CD14-positive monocyte (primary cell): ENCODE measurements around the gene CEP128. TPM values are rescaled to one million over a fixed set of nuclear protein-coding genes. Genes with fewer than 3 reads are reported as not detected.

Experiments
- DNase-seq, 3 donors: peaks; one replicate each; pipeline ENCODE4 v3.0.0-alpha.2; 2011 to 2022
- H2AFZ ChIP-seq: 2 replicates; pipeline ENCODE4 v1.6.0; 2012; ENCODE audit warnings: mild to moderate bottlenecking, low read depth, low read length, inconsistent platforms; ENCODE audit not compliant: insufficient read depth, poor library complexity, severe bottlenecking
- H3K27ac ChIP-seq, 2 donors: 1 replicate in 1 of 2; 2 replicates in 1 of 2; pipeline ENCODE4 v1.5.1; 2012 to 2013; ENCODE audit warnings: low read length in 2 of 2, control low read depth in 1 of 2, inconsistent platforms in 1 of 2, low read depth in 1 of 2, mild to moderate bottlenecking in 1 of 2
- H3K27me3 ChIP-seq, 2 donors: one replicate each; pipeline versions ENCODE4 v1.6.0 to v1.6.1; 2011 to 2013; ENCODE audit warnings: low read length in 2 of 2; ENCODE audit not compliant: control insufficient read depth in 2 of 2, insufficient read depth in 2 of 2
- H3K36me3 ChIP-seq, 2 donors: replicated peaks in 1 of 2; 1 replicate in 1 of 2; 2 replicates in 1 of 2; pipeline versions ENCODE4 v1.5.1 to v1.6.1; 2012 to 2013; ENCODE audit warnings: low read length in 2 of 2, control low read depth in 1 of 2, inconsistent platforms in 1 of 2, mild to moderate bottlenecking in 1 of 2; ENCODE audit not compliant: insufficient read depth in 2 of 2, control insufficient read depth in 1 of 2
- H3K4me1 ChIP-seq, 2 donors: 1 replicate in 1 of 2; 2 replicates in 1 of 2; pipeline versions ENCODE4 v1.5.1 to v1.6.1; 2012 to 2013; ENCODE audit warnings: low read length in 2 of 2, control low read depth in 1 of 2, inconsistent platforms in 1 of 2, mild to moderate bottlenecking in 1 of 2, moderate library complexity in 1 of 2; ENCODE audit not compliant: insufficient read depth in 2 of 2, control insufficient read depth in 1 of 2
- H3K4me2 ChIP-seq: replicated peaks from 2 replicates; pipeline ENCODE3; 2012; ENCODE audit warnings: low read length, moderate library complexity, mild to moderate bottlenecking; ENCODE audit not compliant: poor library complexity, severe bottlenecking; ENCODE audit errors: extremely low read depth
- H3K4me3 ChIP-seq, 3 experiments: fragments of 200-600 bp in 1 of 3; sonication (generic) in 1 of 3; replicated peaks in 1 of 3; 1 replicate in 2 of 3; 2 replicates in 1 of 3; pipeline ENCODE4 v1.5.1; 2011 to 2013; ENCODE audit warnings: low read length in 3 of 3, mild to moderate bottlenecking in 3 of 3, control low read depth in 2 of 3, low read depth in 2 of 3, inconsistent platforms in 1 of 3, moderate library complexity in 1 of 3
- H3K79me2 ChIP-seq: 2 replicates; pipeline ENCODE4 v1.6.0; 2012; ENCODE audit warnings: mild to moderate bottlenecking, control low read depth, inconsistent platforms, low read length, moderate library complexity; ENCODE audit not compliant: insufficient read depth
- H3K9ac ChIP-seq: 2 replicates; pipeline ENCODE4 v1.6.0; 2017; ENCODE audit warnings: low read length, mild to moderate bottlenecking; ENCODE audit not compliant: insufficient read depth, poor library complexity, severe bottlenecking
- H3K9me3 ChIP-seq, 2 donors: replicated peaks in 1 of 2; 1 replicate in 1 of 2; 2 replicates in 1 of 2; pipeline versions ENCODE4 v1.5.1 to v1.6.1; 2012 to 2013; ENCODE audit warnings: low read length in 2 of 2, control low read depth in 1 of 2; ENCODE audit not compliant: control insufficient read depth in 1 of 2, insufficient read depth in 1 of 2
- H4K20me1 ChIP-seq: 2 replicates; pipeline ENCODE4 v1.6.0; 2012; ENCODE audit warnings: mild to moderate bottlenecking, low read length, control low read depth, moderate library complexity; ENCODE audit not compliant: insufficient read depth
- H3K27ac Mint-ChIP-seq, 7 donors: one replicate each; pipeline ENCODE4 v1.8.0; 2020; ENCODE audit warnings: mild to moderate bottlenecking in 7 of 7, mixed read lengths in 7 of 7, moderate library complexity in 6 of 7, inconsistent platforms in 2 of 7
- H3K27me3 Mint-ChIP-seq, 3 donors: one replicate each; pipeline ENCODE4 v1.8.0; 2021 to 2022; ENCODE audit warnings: low read depth in 3 of 3, mild to moderate bottlenecking in 3 of 3, mixed read lengths in 3 of 3, moderate library complexity in 3 of 3, inconsistent platforms in 1 of 3
- H3K36me3 Mint-ChIP-seq, 2 donors: one replicate each; pipeline ENCODE4 v1.8.0; 2020; ENCODE audit warnings: mixed read lengths in 2 of 2, inconsistent platforms in 1 of 2, mild to moderate bottlenecking in 1 of 2
- H3K4me1 Mint-ChIP-seq: one replicate; pipeline ENCODE4 v1.8.0; 2020; ENCODE audit warnings: mild to moderate bottlenecking, mixed read lengths
- H3K4me3 Mint-ChIP-seq, 2 donors: one replicate each; pipeline ENCODE4 v1.8.0; 2020; ENCODE audit warnings: mild to moderate bottlenecking in 2 of 2, mixed read lengths in 2 of 2, moderate library complexity in 1 of 2
- H3K9me3 Mint-ChIP-seq, 7 donors: one replicate each; pipeline ENCODE4 v1.8.0; 2020 to 2022; ENCODE audit warnings: mixed read lengths in 7 of 7, mild to moderate bottlenecking in 6 of 7, moderate library complexity in 6 of 7, inconsistent platforms in 2 of 7
- CTCF ChIP-seq: fragments of 200-600 bp; IDR thresholded peaks from one replicate; pipeline ENCODE4 v1.8.0; 2022; ENCODE audit warnings: antibody characterized with exemption, mild to moderate bottlenecking
- WGBS: methylation state at CpG from one replicate; pipeline ENCODE4 v1.1.5; 2013; ENCODE audit warnings: missing lambda C conversion rate; ENCODE audit not compliant: insufficient coverage; 5-methylcytosine and 5-hydroxymethylcytosine counted together
- intact Hi-C, 2 donors: fragments of 100-400 bp; cut with micrococcal nuclease; formaldehyde crosslinking; loops; one replicate each; pipeline versions ENCODE4 v1.15.0 to v1.15.1; 2023
- polyA plus RNA-seq, 3 donors: library from polyadenylated mRNA; depleted of rRNA in 1 of 3; unstranded in 2 of 3; stranded (reverse) in 1 of 3; fragments of 300-500 nt in 2 of 3; fragments of >200 nt in 1 of 3; fragmentation: Illumina TruSeq in 2 of 3; gene quantifications; 1 replicate in 2 of 3; 2 replicates in 1 of 3; pipeline ENCODE4 v1.2.3, GENCODE V29; 2012 to 2021

Gene CEP128
- polyA plus RNA-seq, 3 donors: 0.41 to 0.88 (median 0.62) TPM

GRCh38 chr14:80664576-80664975, 277.0 kb downstream of the CEP128 start:
- H3K27ac Mint-ChIP-seq: no peak overlapping the region
- peaks cover 0 to 2% (median 0%) of the 10 kb centered on the region in 3 donors for H3K27me3 Mint-ChIP-seq
- intact Hi-C loops: no loop called here
- no peak overlapping the region for H3K4me3 Mint-ChIP-seq
- no peak for DNase-seq
- Histone ChIP-seq H3K9me3 (no peaks in the 10 kb centered on the region), H3K36me3 (no peaks in the 10 kb centered on the region), H3K4me2 (no peak overlapping the region), H3K4me1 (no peaks in the 10 kb centered on the region), H4K20me1 (no peaks in the 10 kb centered on the region), H3K27ac (no peak overlapping the region), H3K9ac (no peak overlapping the region), H3K27me3 (no peaks in the 10 kb centered on the region), H3K4me3 (no peak overlapping the region), H3K79me2 (no peaks in the 10 kb centered on the region), H2AFZ (no peak overlapping the region)
- TF ChIP-seq CTCF: no peak
- no CpG with 5 or more reads among the region's 2 CpGs for WGBS
- no peaks in the 10 kb centered on the region for H3K4me1 Mint-ChIP-seq
- peaks cover 0 to 11% (median 9%) of the 10 kb centered on the region in 7 donors for H3K9me3 Mint-ChIP-seq
- peaks cover 0 to 14% of the 10 kb centered on the region in 2 donors for H3K36me3 Mint-ChIP-seq

GRCh38 chr14:80663541-80663940, 278.0 kb downstream of the CEP128 start:
- TF ChIP-seq CTCF: no peak
- no peaks in the 10 kb centered on the region for H4K20me1 ChIP-seq
- DNase-seq: no peak
- no peak overlapping the region for H3K27ac ChIP-seq
- no peak overlapping the region for H2AFZ ChIP-seq
- Mint-ChIP-seq H3K9me3 (peaks cover 0 to 3% (median 2%) of the 10 kb centered on the region in 7 donors), H3K27me3 (peaks cover 0 to 2% (median 0%) of the 10 kb centered on the region in 3 donors), H3K4me1 (no peaks in the 10 kb centered on the region), H3K27ac (no peak overlapping the region), H3K36me3 (peaks cover 0 to 14% of the 10 kb centered on the region in 2 donors), H3K4me3 (no peak overlapping the region)
- no peak overlapping the region for H3K4me3 ChIP-seq
- 100% methylated on average over 1 of the region's 2 CpGs for WGBS
- no peaks in the 10 kb centered on the region for H3K4me1 ChIP-seq
- no peaks in the 10 kb centered on the region for H3K36me3 ChIP-seq
- no peak overlapping the region for H3K4me2 ChIP-seq
- H3K27me3 ChIP-seq: no peaks in the 10 kb centered on the region
- intact Hi-C loops: no loop called here
- H3K79me2 ChIP-seq: no peaks in the 10 kb centered on the region
- no peak overlapping the region for H3K9ac ChIP-seq
- no peaks in the 10 kb centered on the region for H3K9me3 ChIP-seq
